Body of pancreas (tissue), 4 donors: ENCODE measurements around the gene TSPEAR.

Source experiments
- CTCF ChIP-seq, 7 experiments: fragments of 450-650 bp in 4 of 7; fragments of 200-600 bp in 3 of 7; sonication (generic) in 3 of 7; IDR thresholded peaks; one replicate each; pipeline ENCODE4 v1.5.1; 2016 to 2019; ENCODE audit warnings: antibody characterized with exemption in 7 of 7
- POLR2A ChIP-seq, 3 donors: fragments of 450-650 bp; IDR thresholded peaks; one replicate each; pipeline ENCODE4 v1.6.1; 2016; ENCODE audit warnings: antibody characterized with exemption in 3 of 3, mild to moderate bottlenecking in 2 of 3

GRCh38 chr21:44599264-44600029 is 111.9 kb downstream of the TSPEAR start:
- TF ChIP-seq CTCF (IDR thresholded peaks at IDR 0.05) (no peak), POLR2A (IDR thresholded peaks at IDR 0.05) (no peak)
